Endodermal cell (in vitro differentiated cells): ENCODE data around the gene NSMCE1. TPM values are rescaled to one million over a fixed set of nuclear protein-coding genes. Genes with fewer than 3 reads are reported as not detected.

Experiments used
- DNase-seq: peaks from one replicate; pipeline ENCODE4 v3.0.0-alpha.2; 2017
- H3K27ac ChIP-seq: 2 replicates; pipeline ENCODE4 v1.5.1; 2013; ENCODE audit warnings: mild to moderate bottlenecking, low read depth, low read length, moderate library complexity
- H3K27me3 ChIP-seq: 2 replicates; pipeline ENCODE4 v1.6.1; 2013; ENCODE audit warnings: mild to moderate bottlenecking, low read length, moderate library complexity; ENCODE audit not compliant: insufficient read depth, control insufficient read depth, poor library complexity, severe bottlenecking
- H3K36me3 ChIP-seq: 2 replicates; pipeline ENCODE4 v1.7.0; 2013; ENCODE audit warnings: mild to moderate bottlenecking, low read length, moderate library complexity; ENCODE audit not compliant: control insufficient read depth, insufficient read depth
- H3K4me1 ChIP-seq: one replicate; pipeline ENCODE4 v1.7.0; 2013; ENCODE audit warnings: low read length; ENCODE audit not compliant: control insufficient read depth, insufficient read depth
- H3K4me3 ChIP-seq: 2 replicates; pipeline ENCODE4 v1.5.1; 2013; ENCODE audit warnings: mild to moderate bottlenecking, low read length, moderate library complexity
- H3K9ac ChIP-seq: 2 replicates; pipeline ENCODE4 v1.6.1; 2013; ENCODE audit warnings: mild to moderate bottlenecking, low read length, moderate library complexity; ENCODE audit not compliant: poor library complexity, severe bottlenecking; ENCODE audit errors: extremely low read depth
- H3K9me3 ChIP-seq: 2 replicates; pipeline ENCODE4 v1.6.1; 2013; ENCODE audit warnings: mild to moderate bottlenecking, low read length, moderate library complexity; ENCODE audit not compliant: control insufficient read depth
- H3K27ac Mint-ChIP-seq: 2 replicates; pipeline ENCODE4 v1.8.0; 2020; ENCODE audit warnings: mixed read lengths
- H3K27me3 Mint-ChIP-seq: 2 replicates; pipeline ENCODE4 v1.8.0; 2021; ENCODE audit warnings: mild to moderate bottlenecking, mixed read lengths; ENCODE audit not compliant: insufficient read depth
- H3K36me3 Mint-ChIP-seq: 2 replicates; pipeline ENCODE4 v1.8.0; 2020; ENCODE audit warnings: low read depth, mixed read lengths
- H3K4me1 Mint-ChIP-seq: 2 replicates; pipeline ENCODE4 v1.8.0; 2020; ENCODE audit warnings: mixed read lengths
- H3K4me3 Mint-ChIP-seq: 2 replicates; pipeline ENCODE4 v1.8.0; 2020; ENCODE audit warnings: mild to moderate bottlenecking, moderate library complexity, mixed read lengths
- H3K9me3 Mint-ChIP-seq: 2 replicates; pipeline ENCODE4 v1.8.0; 2020; ENCODE audit warnings: mild to moderate bottlenecking, mixed read lengths
- WGBS, 2 experiments: methylation state at CpG; one replicate each; pipeline versions ENCODE4 v1.1.5 to v1.1.7; 2013; ENCODE audit warnings: missing lambda C conversion rate in 2 of 2, mixed read lengths in 1 of 2; ENCODE audit not compliant: insufficient coverage in 1 of 2, insufficient read length in 1 of 2; 5-methylcytosine and 5-hydroxymethylcytosine counted together
- total RNA-seq, 2 donors: library from RNA; stranded (reverse); fragmentation: NEBNext Ultra II Directional in 1 of 2; extraction: Animal tissue kit (Norgen Biotek cat#: 25700) in 1 of 2; gene quantifications; 2 replicates in 1 of 2; 3 replicates in 1 of 2; pipeline ENCODE4 v1.2.1, GENCODE V29; 2021
- TF ChIP-seq, protein P1 (sequence below): fragments of 200-600 bp; sonication (generic); conservative IDR thresholded peaks from 2 replicates; pipeline ENCODE4 v1.5.0; 2021; ENCODE audit warnings: antibody characterized with exemption, mild to moderate bottlenecking

The NSMCE1 gene
- total RNA-seq, 2 donors from 2014 or later, result 22.3 to 22.4 TPM

DNA sequence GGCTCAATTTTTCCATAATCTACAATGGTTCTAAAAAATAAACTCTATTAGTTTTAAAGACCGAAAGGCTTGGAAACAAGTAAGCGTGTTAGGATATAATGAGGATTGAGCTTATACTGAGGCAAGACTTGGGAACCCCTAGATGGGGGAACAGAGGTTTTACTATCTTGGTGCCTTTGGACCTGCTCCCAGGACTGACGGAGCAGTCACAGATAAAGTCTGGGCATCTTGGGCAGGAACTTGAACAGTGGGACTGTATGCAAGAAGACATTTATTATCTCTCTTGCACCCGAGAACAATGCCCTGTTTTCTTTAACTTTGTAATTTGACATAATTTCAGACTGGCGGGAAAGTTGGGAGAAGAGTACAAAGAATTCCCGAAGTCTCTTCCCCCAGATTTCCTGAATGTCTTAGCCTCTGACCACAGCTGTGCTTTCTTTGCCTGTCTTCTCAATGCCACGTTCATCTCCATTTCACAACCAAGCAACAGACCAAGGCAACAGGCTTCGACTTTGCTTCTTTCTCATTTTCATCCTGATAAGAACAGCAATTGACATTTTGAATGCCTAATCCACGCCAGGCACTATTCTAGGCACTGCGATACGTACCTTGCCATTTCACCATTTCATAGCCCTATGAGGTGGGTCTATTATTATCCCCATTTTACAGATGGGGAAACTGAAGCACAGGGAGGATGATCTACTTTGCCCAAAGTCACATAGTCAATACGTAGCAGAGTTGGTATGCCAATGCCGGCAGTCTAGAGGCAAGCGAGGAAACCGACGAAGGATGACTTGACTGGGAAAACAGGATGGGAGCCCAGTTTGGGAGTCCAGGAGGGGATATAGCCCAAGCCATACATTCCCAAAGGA is 42.2 kb upstream of the NSMCE1 start:
- peak; percentile 36 for DNase-seq
- no peaks in the 10 kb centered on the region for H3K4me1 ChIP-seq
- H3K9me3 Mint-ChIP-seq, result no peaks in the 10 kb centered on the region
- no peak overlapping the region for H3K27ac Mint-ChIP-seq
- no peaks in the 10 kb centered on the region for H3K9me3 ChIP-seq
- H3K36me3 Mint-ChIP-seq, result no peaks in the 10 kb centered on the region
- WGBS, 2 experiments, result 85 to 94% methylated on average over 13 to 16 of the region's 16 CpGs
- no peaks in the 10 kb centered on the region for H3K27me3 ChIP-seq
- H3K4me3 ChIP-seq, result no peak overlapping the region
- no peak overlapping the region for H3K4me3 Mint-ChIP-seq
- TF ChIP-seq, protein P1, sequence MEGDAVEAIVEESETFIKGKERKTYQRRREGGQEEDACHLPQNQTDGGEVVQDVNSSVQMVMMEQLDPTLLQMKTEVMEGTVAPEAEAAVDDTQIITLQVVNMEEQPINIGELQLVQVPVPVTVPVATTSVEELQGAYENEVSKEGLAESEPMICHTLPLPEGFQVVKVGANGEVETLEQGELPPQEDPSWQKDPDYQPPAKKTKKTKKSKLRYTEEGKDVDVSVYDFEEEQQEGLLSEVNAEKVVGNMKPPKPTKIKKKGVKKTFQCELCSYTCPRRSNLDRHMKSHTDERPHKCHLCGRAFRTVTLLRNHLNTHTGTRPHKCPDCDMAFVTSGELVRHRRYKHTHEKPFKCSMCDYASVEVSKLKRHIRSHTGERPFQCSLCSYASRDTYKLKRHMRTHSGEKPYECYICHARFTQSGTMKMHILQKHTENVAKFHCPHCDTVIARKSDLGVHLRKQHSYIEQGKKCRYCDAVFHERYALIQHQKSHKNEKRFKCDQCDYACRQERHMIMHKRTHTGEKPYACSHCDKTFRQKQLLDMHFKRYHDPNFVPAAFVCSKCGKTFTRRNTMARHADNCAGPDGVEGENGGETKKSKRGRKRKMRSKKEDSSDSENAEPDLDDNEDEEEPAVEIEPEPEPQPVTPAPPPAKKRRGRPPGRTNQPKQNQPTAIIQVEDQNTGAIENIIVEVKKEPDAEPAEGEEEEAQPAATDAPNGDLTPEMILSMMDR, result no peak
- H3K27ac ChIP-seq, result no peak overlapping the region
- H3K9ac ChIP-seq, result no peak overlapping the region
- no peaks in the 10 kb centered on the region for H3K36me3 ChIP-seq
- H3K27me3 Mint-ChIP-seq, result peaks cover 14% of the 10 kb centered on the region
- peaks cover 11% of the 10 kb centered on the region for H3K4me1 Mint-ChIP-seq

DNA sequence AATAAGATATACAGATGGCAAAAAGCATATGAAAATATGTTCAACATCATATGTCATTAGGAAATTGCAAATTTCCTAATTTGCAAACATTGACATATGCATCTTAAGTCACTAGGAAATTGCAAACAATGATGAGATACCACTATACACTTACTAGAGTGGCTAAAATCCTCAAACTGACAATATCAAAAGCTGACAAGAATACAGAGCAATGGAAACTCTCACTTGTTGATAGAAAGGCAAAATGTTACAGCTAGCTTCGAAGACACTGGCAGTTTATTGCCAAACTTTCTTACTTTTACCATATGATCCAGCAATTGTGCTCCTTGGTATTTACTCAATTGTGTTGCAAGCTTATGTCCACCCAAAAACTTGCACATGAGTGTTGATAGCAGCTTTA is 40.2 kb upstream of the NSMCE1 start:
- no peak overlapping the region for H3K27ac ChIP-seq
- no peaks in the 10 kb centered on the region for H3K36me3 ChIP-seq
- H3K36me3 Mint-ChIP-seq, result no peaks in the 10 kb centered on the region
- H3K4me3 Mint-ChIP-seq, result no peak overlapping the region
- WGBS, 2 experiments, result 86 to 96% methylated on average over 1 of the region's 1 CpG
- no peaks in the 10 kb centered on the region for H3K4me1 Mint-ChIP-seq
- H3K9me3 Mint-ChIP-seq, result no peaks in the 10 kb centered on the region
- no peak overlapping the region for H3K4me3 ChIP-seq
- no peaks in the 10 kb centered on the region for H3K4me1 ChIP-seq
- peaks cover 16% of the 10 kb centered on the region for H3K27me3 Mint-ChIP-seq
- no peak for DNase-seq
- no peaks in the 10 kb centered on the region for H3K27me3 ChIP-seq
- H3K27ac Mint-ChIP-seq, result no peak overlapping the region
- no peaks in the 10 kb centered on the region for H3K9me3 ChIP-seq
- TF ChIP-seq, protein P1, result no peak
- H3K9ac ChIP-seq, result no peak overlapping the region

DNA sequence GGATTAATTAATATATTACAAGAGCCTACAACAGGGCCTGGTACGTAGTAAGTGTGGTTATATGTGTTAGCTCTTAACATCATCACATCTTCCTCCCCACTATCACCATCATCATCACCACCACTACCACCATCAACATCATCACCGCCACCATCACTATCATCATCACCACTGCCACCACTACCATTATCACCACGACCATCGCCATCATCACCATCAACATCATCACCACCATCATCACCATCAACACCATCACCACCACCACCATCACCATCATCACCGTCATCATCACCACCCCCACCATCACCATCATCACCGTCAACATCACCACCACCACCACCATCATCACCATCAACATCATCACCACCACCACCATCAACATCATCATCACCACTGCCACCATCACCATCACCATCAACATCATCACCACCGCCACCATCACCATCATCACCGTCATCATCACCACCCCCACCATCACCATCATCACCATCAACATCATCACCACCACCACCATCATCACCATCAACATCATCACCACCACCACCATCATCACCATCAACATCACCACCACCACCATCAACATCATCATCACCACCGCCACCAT is 37.4 kb upstream of the NSMCE1 start:
- H3K27me3 Mint-ChIP-seq, result peaks cover 7% of the 10 kb centered on the region
- Histone ChIP-seq H3K27me3 (no peaks in the 10 kb centered on the region), H3K4me1 (no peaks in the 10 kb centered on the region), H3K36me3 (no peaks in the 10 kb centered on the region), H3K9ac (no peak overlapping the region), H3K4me3 (no peak overlapping the region), H3K9me3 (no peaks in the 10 kb centered on the region), H3K27ac (no peak overlapping the region)
- H3K27ac Mint-ChIP-seq, result no peak overlapping the region
- H3K4me3 Mint-ChIP-seq, result no peak overlapping the region
- no peaks in the 10 kb centered on the region for H3K36me3 Mint-ChIP-seq
- TF ChIP-seq, protein P1, result no peak
- no peaks in the 10 kb centered on the region for H3K9me3 Mint-ChIP-seq
- H3K4me1 Mint-ChIP-seq, result no peaks in the 10 kb centered on the region
- DNase-seq, result no peak
- 93 to 97% methylated on average over 2 to 7 of the region's 9 CpGs for WGBS, 2 experiments
